ENCODE measurements around the gene MED4.
A peak's percentile ranks its signal among the peaks of the same experiment; 100 is the strongest.

Gene MED4

GRCh38 chr13:48094781-48095502 is at the start of gene MED4:
Gene MED4, minus strand, starts transcription at chr13:48095104. Its CDS starts 26 bp downstream, at chr13:48095078.
- DNase-seq (ENCODE audit: low spot score) = peak; percentile 93

GRCh38 chr13:48144413-48145035 is 49.6 kb upstream of the MED4 start:
- no peak for DNase-seq (ENCODE audit: low spot score)

GRCh38 chr13:48142436-48142835 is 47.5 kb upstream of the MED4 start:
- no peak for DNase-seq (ENCODE audit: low spot score)

- no peak for DNase-seq (ENCODE audit: low spot score)
Measured at GRCh38 chr13:48138270-48138669, 43.4 kb upstream of the MED4 start.

GRCh38 chr13:48132961-48133360 is 38.1 kb upstream of the MED4 start:
- DNase-seq (ENCODE audit: low spot score) = no peak

- DNase-seq (ENCODE audit: low spot score) = no peak
Measured at GRCh38 chr13:48131533-48131932, 36.6 kb upstream of the MED4 start.

- DNase-seq (ENCODE audit: low spot score) = peak; percentile 72
Measured at GRCh38 chr13:48126944-48127830, 32.3 kb upstream of the MED4 start.

- no peak for DNase-seq (ENCODE audit: low spot score)
Measured at GRCh38 chr13:48125794-48126228, 30.9 kb upstream of the MED4 start.

GRCh38 chr13:48123812-48124211 is 28.9 kb upstream of the MED4 start:
- DNase-seq (ENCODE audit: low spot score) = no peak

- DNase-seq (ENCODE audit: low spot score) = no peak
Measured at GRCh38 chr13:48121733-48122132, 26.8 kb upstream of the MED4 start.

GRCh38 chr13:48120241-48120640 is 25.3 kb upstream of the MED4 start:
- DNase-seq (ENCODE audit: low spot score) = no peak

GRCh38 chr13:48118030-48118429 is 23.1 kb upstream of the MED4 start:
- no peak for DNase-seq (ENCODE audit: low spot score)

GRCh38 chr13:48116808-48117207 is 21.9 kb upstream of the MED4 start:
- DNase-seq (ENCODE audit: low spot score) = no peak

- DNase-seq (ENCODE audit: low spot score) = no peak
Measured at GRCh38 chr13:48113756-48114130, 18.8 kb upstream of the MED4 start.

GRCh38 chr13:48112896-48113755 is 18.2 kb upstream of the MED4 start:
- no peak for DNase-seq (ENCODE audit: low spot score)

GRCh38 chr13:48110931-48111721 is 16.2 kb upstream of the MED4 start:
- DNase-seq (ENCODE audit: low spot score) = no peak

GRCh38 chr13:48110132-48110868 is 15.4 kb upstream of the MED4 start:
- no peak for DNase-seq (ENCODE audit: low spot score)

- DNase-seq (ENCODE audit: low spot score) = no peak
Measured at GRCh38 chr13:48108106-48108505, 13.2 kb upstream of the MED4 start.

- no peak for DNase-seq (ENCODE audit: low spot score)
Measured at GRCh38 chr13:48097793-48098192, 2.9 kb upstream of the MED4 start.

- DNase-seq (ENCODE audit: low spot score) = no peak
Measured at GRCh38 chr13:48096670-48097069, 1.8 kb upstream of the MED4 start.
